HL-60/S4 (cell line): ENCODE results near the gene SYT12.

Experiments
- in situ Hi-C: fragments of 300-500 bp; cut with MboI; formaldehyde crosslinking; loops from 2 replicates; pipeline ENCODE4 v1.14.3; 2022; ENCODE audit warnings: low sequenced_read_pairs

The SYT12 gene

GRCh38 chr11:67027943-67028542 lies 5.1 kb downstream of the SYT12 start:
- in situ Hi-C loops: no loop called here

- in situ Hi-C loops: no loop called here
Observed at GRCh38 chr11:67029146-67029545, 6.2 kb downstream of the SYT12 start.

- in situ Hi-C loops: no loop called here
Observed at GRCh38 chr11:67030976-67031375, 8.0 kb downstream of the SYT12 start.

GRCh38 chr11:67031791-67032561 lies 9.0 kb downstream of the SYT12 start:
- in situ Hi-C loops: no loop called here

- in situ Hi-C loops: no loop called here
Observed at GRCh38 chr11:67032830-67033551, 10.1 kb downstream of the SYT12 start.

GRCh38 chr11:67033661-67034166 lies 10.8 kb downstream of the SYT12 start:
- in situ Hi-C loops: no loop called here

- in situ Hi-C loops: no loop called here
Observed at GRCh38 chr11:67034350-67034749, 11.4 kb downstream of the SYT12 start.

- in situ Hi-C loops: no loop called here
Observed at GRCh38 chr11:67040147-67040546, 17.2 kb downstream of the SYT12 start.

- in situ Hi-C loops: no loop called here
Observed at GRCh38 chr11:67041602-67042001, 18.7 kb downstream of the SYT12 start.

GRCh38 chr11:67043572-67044349 lies 20.8 kb downstream of the SYT12 start:
- in situ Hi-C loops: no loop called here

- in situ Hi-C loops: no loop called here
Observed at GRCh38 chr11:67044496-67044895, 21.6 kb downstream of the SYT12 start.

- in situ Hi-C loops: no loop called here
Observed at GRCh38 chr11:67045314-67045713, 22.4 kb downstream of the SYT12 start.

GRCh38 chr11:67048515-67049130 lies 25.7 kb downstream of the SYT12 start:
- in situ Hi-C loops: no loop called here

- in situ Hi-C loops: no loop called here
Observed at GRCh38 chr11:67050139-67050538, 27.2 kb downstream of the SYT12 start.

GRCh38 chr11:67051180-67051893 lies 28.4 kb downstream of the SYT12 start:
- in situ Hi-C loops: no loop called here

- in situ Hi-C loops: no loop called here
Observed at GRCh38 chr11:67051945-67052488, 29.1 kb downstream of the SYT12 start.

- in situ Hi-C loops: no loop called here
Observed at GRCh38 chr11:67052891-67053290, 30.0 kb downstream of the SYT12 start.

- in situ Hi-C loops: no loop called here
Observed at GRCh38 chr11:67053896-67054329, 31.0 kb downstream of the SYT12 start.

- in situ Hi-C loops: no loop called here
Observed at GRCh38 chr11:67054346-67054835, 31.5 kb downstream of the SYT12 start.
